GM20431 (cell line): Measurements from ENCODE around the gene HHAT.
"Not testable (repeated sequence)": the region's sequence is repeated elsewhere in the genome, so short reads cannot be mapped to it uniquely, and the experiment has no call there.

ENCODE experiments used
- in situ Hi-C: fragments of 300-500 bp; cut with MseI, MboI; formaldehyde crosslinking; loops from one replicate; pipeline ENCODE4 v1.15.0; 2020; ENCODE audit warnings: low sequenced_read_pairs; ENCODE audit not compliant: unreplicated experiment

The HHAT gene

GRCh38 chr1:210417881-210418280 is 89.2 kb downstream of the HHAT start:
- in situ Hi-C loops = loop anchor here (25.0 kb wide), 1 partner anchor 719 kb away; the partner anchor contains the start of gene KCNH1

DNA sequence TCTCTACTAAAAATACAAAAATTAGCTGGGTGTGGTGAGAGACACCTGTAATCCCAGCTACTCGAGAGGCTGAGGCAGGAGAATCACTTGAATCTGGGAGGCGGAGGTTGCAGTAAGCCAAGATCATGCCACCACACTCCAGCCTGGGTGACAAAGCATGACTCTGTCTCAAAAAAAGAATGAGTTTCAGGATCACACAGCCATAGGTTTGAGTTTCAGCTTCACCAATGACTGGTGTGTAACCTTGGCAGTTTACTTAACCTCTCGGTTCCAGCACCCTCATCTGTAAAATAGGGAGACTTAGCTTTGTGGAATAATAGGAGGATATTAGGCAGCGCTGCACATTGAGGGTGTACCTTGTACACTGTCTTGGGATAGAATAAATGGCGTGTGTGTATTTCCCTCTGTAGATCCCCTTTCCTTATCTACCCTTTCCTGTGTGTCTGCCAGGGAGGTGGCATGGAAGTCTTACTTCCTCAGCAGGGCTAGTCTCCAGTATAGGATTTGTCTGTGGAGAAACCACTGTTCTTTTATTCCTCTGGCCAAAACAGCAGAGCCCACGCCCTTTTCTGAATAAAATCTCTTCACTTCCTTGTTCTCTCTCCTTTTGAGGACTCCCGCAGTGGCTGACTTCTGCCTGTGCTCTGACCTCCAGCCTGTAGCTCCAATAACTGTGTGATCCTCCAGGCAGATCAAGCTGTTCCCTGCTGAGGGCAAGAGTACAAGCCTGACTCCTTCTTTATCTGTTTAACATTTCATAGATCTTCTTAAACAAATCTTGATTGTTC is 90.4 kb downstream of the HHAT start:
- in situ Hi-C loops = loop anchor here (25.0 kb wide), 1 partner anchor 718 kb away; the partner anchor contains the start of gene KCNH1

- in situ Hi-C loops = not testable (repeated sequence)
Measured at GRCh38 chr1:210426696-210427095, 98.0 kb downstream of the HHAT start.

- in situ Hi-C loops = no loop called here
Measured at GRCh38 chr1:210428696-210429095, 100.0 kb downstream of the HHAT start.

GRCh38 chr1:210434223-210434622 is 105.5 kb downstream of the HHAT start:
- in situ Hi-C loops = no loop called here

GRCh38 chr1:210437111-210437510 is 108.4 kb downstream of the HHAT start:
- in situ Hi-C loops = no loop called here

- in situ Hi-C loops = no loop called here
Measured at GRCh38 chr1:210437781-210438180, 109.1 kb downstream of the HHAT start.

DNA sequence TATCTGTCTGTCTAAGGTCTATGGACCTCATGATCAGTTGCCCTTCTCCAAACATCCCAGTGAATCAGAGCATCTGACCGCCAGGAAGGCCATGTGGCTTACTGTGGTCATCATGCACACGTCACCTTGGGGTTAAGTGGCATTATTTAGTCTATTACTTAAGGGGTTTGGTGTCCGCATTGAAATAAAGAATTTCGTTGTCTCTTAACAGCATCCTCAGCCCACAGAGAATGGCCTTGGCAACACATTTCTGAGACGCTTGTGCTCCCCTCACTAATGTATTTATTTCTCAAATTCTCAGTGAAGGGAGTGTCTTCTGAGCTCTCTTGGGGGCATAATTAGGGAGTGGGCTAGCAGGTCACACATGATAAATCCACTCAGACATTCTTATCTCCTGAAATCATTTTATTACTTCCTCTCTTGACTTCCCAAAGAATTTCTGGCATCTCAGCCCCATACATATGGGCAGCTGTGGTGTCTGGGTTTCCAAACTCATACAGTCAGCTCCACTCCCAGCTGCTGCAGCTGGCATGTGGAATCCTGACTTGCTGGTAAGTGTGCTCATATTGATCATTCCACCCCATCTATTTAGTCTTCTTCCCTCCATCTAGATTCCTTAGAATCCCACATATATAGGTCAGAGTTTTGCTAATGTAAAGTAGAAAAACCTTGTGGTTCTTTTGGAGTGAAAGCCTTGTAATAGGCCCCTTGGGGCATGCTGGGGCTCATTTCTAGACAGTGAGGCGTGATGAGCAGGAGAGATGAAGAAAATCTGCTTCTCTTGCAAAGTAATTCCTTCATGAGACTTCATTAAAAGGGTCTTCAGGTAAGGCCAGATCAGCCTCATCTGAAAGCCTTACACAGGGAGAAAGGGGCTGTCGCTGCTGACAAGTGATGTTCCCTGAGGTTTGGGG is 110.5 kb downstream of the HHAT start:
- in situ Hi-C loops = no loop called here

DNA sequence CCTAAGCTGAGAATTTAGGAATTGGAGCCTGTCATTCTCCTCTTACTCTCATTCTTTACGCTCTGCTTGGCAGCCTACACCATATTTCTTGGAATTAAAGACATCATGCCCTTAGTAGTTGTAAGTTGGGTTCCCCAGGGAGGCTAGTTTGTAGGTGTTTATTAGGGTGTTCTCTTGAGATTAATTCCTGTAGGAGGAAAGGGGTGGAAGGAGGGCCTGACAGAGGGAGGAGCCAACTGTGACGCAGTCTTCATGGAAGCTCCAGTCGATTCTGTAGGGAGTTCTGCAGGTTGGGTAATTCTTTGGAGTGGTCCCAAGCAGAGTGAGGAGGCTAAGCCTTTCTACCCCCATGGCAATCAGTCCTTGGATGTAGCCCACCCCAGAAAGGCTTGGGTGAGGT is 111.4 kb downstream of the HHAT start:
- in situ Hi-C loops = no loop called here

DNA sequence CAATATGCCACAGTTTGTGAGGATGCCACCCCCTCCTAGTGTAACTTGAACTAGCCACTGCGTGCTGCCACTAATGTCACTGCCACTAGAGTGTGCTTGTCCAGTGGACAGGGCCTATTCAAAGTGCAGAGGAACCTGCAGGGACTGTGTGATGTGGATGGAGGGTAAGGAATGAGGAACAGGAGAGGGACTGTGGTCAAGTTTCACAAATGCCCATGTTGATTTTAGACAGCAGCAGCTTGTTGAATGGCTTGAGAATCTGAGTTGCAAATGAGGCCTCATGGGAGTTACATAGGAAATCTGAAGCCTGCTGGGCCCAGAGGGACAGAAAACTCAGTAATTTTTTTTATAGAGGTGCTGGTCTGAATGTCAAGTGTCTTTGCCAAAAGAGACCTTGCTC is 112.3 kb downstream of the HHAT start:
- in situ Hi-C loops = no loop called here

DNA sequence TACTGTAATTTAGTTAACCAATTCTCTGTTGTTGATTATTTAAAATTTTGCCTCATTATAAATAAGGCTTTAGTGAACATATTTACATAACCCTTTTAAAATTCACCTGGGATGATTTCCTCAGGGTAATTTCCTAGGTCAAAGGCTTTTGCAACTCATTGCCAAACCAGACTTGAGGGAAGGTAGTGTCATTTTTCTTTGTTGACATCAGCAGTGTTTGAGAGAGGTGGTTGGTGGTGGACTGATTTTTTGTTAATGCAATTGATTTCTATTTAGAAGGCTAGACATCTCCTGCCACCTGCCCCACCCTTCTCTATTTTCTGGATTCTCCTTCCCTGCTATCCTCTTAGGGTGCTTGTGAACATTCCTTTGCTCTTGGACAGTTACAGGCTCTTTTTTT is 116.8 kb downstream of the HHAT start:
- in situ Hi-C loops = no loop called here

DNA sequence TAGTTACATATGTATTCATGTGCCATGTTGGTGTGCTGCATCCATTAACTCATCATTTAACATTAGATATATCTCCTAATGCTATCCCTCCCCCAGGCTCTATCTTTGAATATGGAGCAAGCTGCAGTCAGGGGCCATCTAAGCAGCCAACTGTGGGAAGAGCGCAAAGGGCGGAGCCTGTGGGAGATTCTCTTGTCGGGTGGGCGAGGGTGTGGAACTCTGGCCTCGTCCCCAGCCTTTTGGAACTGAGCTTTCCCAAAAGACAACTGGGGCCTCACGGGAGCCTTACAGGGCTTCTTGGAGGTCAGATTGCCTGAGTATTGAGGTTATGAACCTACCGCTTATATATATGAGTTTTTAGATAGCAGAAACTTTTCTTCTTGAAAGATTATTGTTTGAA is 117.2 kb downstream of the HHAT start:
- in situ Hi-C loops = no loop called here

GRCh38 chr1:210446479-210446878 is 117.8 kb downstream of the HHAT start:
- in situ Hi-C loops = no loop called here

GRCh38 chr1:210447456-210448057 is 118.9 kb downstream of the HHAT start:
- in situ Hi-C loops = no loop called here

DNA sequence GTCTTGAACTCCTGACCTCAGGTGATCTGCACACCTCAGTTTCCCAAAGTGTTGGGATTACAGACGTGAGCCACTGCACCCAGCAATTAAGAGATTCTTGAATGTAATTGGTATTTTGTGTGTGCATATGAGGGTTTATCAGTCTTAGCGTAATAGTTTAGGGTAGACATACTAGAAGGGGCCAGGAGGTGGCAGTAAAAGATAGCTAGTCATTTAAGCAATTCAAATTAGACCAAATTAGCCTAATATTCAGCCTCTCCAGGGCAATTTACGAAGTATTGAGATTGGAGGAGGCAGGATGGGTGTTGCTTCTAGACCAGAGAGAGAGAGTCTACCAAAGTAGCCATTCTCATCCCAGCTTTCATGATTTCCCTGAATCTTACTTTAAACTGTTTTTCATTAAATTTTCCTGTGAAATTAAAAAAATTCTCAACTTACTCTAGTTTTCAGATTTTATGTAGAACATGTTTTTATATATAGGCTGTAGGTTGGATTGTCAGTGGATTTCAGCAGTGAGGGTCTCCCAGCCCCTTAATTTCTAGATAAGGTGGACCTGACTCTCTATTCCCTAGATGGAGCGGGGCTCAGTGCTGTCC is 119.7 kb downstream of the HHAT start:
- in situ Hi-C loops = no loop called here

- in situ Hi-C loops = no loop called here
Measured at GRCh38 chr1:210455840-210456603, 127.3 kb downstream of the HHAT start.

DNA sequence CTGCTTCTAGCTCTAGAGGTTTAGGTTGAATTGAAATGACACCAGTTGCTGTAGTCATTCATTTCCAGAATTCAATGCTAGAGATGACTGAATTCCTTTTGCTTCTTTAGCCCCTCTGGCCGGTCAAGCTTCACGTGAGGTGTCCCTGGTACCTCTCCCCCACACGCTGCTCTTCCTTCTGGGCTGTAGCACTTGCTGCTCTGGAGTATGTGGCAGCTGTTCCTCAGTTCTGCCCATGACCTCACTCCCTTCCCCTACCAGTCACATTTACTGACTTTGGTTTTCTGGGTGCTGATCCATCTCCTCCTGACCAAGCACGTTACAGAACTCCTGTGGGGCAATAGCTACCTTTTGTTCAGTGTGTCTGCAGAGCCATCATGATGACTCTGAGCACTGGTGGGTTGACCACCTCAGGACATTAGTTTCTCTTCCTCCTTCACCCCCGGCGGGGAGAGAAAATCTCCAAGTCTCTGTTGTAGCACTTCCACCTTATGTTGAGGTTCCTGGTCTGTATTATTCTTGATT is 128.1 kb downstream of the HHAT start:
- in situ Hi-C loops = no loop called here

DNA sequence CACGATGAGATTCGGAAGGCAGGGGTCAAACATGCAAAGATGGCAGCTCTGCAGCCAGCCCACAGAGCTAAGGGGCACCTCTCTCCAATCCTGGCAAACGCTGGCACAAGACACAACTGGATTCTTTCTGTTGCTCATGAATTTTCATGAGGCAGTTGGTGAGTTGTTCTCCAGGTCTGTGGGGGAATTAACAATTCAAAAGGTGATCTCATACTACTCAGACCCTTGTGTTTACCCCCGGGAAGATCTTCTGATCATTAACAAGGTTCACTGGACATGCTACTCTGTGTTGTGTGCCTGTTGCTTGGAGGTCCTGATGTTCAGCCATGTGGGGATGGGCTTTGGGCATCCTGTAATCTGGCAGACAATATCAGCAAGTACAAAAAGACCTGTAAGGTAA is 128.9 kb downstream of the HHAT start:
- in situ Hi-C loops = no loop called here

DNA sequence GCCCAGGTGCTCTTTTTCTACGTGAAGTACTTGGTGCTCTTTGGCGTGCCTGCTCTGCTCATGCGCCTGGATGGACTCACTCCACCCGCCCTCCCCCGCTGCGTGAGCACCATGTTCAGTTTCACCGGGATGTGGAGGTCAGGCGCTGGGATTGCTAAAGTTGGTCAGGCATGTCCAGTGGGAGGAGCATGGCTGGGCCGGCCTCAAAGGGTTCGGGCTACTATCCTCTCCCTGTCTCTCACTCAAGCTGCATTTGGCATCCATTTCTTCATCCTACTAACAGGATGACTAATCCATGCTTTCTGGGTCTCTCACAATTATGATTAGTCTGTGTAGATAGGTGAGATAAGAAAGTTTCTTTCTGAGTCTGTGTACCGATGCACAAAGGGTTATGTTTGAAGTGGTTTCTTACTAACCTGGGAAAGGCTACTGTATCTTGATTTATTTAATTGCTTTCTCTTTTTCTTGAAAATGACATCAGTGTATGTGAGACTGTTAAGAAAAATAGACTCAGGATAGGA is 135.9 kb downstream of the HHAT start:
- in situ Hi-C loops = no loop called here
